HT1080 (cell line): ENCODE results near the gene CCDC40. TPM values are rescaled to one million over a fixed set of nuclear protein-coding genes. Genes with fewer than 3 reads are reported as not detected.
"Not testable (repeated sequence)": the region's sequence is repeated elsewhere in the genome, so short reads cannot be mapped to it uniquely, and the experiment has no call there.

ENCODE experiments used
- DNase-seq: peaks from one replicate; pipeline ENCODE4 v3.0.0-alpha.2; 2015; ENCODE audit warnings: low read depth
- polyA plus RNA-seq, 2 experiments: library from polyadenylated mRNA; depleted of rRNA; stranded (reverse); fragments of >200 nt; gene quantifications; 2 replicates each; pipeline ENCODE4 v1.2.3, GENCODE V29; 2015
- total RNA-seq: library from RNA; depleted of rRNA; stranded (reverse); fragments of >200 nt; shearing (Covaris generic); gene quantifications from 2 replicates; pipeline ENCODE4 v1.2.3, GENCODE V29; 2014; rRNA removed

The CCDC40 gene, protein sequence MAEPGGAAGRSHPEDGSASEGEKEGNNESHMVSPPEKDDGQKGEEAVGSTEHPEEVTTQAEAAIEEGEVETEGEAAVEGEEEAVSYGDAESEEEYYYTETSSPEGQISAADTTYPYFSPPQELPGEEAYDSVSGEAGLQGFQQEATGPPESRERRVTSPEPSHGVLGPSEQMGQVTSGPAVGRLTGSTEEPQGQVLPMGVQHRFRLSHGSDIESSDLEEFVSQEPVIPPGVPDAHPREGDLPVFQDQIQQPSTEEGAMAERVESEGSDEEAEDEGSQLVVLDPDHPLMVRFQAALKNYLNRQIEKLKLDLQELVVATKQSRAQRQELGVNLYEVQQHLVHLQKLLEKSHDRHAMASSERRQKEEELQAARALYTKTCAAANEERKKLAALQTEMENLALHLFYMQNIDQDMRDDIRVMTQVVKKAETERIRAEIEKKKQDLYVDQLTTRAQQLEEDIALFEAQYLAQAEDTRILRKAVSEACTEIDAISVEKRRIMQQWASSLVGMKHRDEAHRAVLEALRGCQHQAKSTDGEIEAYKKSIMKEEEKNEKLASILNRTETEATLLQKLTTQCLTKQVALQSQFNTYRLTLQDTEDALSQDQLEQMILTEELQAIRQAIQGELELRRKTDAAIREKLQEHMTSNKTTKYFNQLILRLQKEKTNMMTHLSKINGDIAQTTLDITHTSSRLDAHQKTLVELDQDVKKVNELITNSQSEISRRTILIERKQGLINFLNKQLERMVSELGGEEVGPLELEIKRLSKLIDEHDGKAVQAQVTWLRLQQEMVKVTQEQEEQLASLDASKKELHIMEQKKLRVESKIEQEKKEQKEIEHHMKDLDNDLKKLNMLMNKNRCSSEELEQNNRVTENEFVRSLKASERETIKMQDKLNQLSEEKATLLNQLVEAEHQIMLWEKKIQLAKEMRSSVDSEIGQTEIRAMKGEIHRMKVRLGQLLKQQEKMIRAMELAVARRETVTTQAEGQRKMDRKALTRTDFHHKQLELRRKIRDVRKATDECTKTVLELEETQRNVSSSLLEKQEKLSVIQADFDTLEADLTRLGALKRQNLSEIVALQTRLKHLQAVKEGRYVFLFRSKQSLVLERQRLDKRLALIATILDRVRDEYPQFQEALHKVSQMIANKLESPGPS
- 0.27 and 2.0 TPM in 2 replicates for total RNA-seq
- 2.1 and 2.4 TPM in 2 replicates for polyA plus RNA-seq (2015; cell fraction: cytosol; rRNA removed)
- 2.0 and 6.1 TPM in 2 replicates for polyA plus RNA-seq (2015; cell fraction: nucleus; rRNA removed)

DNA sequence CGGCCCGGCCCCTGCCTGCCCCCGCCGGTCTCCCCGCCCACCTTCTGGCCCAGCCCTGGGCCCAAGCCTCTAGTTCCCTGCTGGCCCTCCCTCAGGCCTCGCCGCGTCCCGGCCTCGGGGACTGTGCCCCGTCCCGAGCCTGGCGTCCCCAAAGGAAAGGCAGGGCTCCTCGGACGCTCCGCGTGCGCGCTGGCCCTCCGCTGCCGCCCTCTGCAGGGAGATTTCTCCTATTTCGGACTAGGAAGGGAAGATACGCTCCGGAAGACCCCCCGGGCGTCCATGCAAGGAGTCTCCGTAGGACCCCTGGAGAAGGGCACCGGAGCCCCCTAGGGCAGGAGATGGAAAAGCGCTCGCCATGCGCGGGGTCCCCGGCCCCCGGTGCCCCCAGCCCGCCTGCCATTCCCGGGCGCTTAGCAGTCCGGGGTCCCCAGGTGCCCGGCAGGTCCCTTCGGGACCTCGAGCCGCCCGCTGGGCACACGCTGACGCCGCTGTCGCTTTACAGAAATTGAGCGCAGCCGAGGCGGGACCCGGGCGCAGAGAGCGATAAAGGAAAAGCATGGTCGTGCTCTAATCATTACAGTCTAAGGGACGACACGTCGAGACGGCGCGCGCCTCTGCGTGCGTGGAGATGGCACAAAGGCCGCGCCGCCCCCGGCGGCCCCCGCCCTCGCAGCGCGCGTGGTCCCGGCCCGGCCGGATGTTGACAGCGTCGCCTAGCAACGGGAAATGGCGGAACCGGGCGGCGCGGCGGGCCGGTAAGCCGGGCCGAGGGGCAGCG is at the start of gene CCDC40:
Gene CCDC40, plus strand, starts transcription at position 706 of the 778 bp plus-strand sequence. Its CDS starts 21 bp downstream, at position 727.
- DNase-seq = peak; percentile 56

DNA sequence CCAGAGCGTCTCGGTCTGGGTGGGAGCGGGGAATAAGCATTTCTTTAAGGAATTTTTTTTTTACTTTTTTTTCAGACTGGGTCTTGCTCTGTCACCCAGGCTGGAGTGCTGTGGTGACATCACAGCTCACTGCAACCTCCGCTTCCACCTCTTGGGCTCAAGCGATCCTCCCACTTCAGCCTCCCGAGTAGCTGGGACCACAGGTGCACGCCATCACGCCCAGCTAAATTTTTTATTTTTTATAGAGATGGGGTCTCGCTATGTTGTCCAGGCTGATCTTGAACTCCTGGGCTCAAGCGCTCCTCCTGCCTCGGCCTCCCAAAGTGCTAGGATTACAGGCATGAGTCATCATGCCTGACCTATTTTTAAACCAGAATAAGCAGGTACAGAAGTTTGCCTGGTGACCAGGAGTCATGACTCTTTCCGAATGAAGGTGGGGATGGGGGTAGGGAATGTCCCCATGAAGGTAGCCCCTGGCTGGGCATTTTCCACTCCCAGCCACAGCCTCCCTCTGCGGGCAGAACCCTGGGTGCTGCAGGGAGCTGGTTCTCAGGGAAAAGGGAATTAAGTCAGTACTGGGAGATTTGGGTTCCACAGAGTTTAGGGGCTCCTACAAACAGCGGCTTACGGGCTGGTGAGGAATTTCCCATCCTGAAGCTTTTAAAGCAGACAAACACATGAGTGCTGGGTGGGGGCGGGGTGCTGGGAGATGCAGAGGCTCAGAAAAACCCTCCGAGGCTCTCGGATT is 49.1 kb upstream of the CCDC40 start:
- DNase-seq = peak; percentile 33

DNA sequence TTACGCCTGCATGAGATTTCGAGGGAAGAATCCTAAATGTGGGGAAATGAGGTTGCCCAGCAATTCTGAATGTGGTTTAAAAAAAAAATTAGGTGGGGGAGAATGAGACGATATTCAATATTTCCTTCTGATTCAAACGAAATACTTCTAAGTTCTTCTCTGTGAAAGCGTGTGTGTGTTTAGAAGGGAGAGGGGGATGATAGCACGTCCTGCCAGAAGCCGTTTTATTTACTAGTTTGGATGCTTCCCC is 48.6 kb upstream of the CCDC40 start:
- no peak for DNase-seq

DNA sequence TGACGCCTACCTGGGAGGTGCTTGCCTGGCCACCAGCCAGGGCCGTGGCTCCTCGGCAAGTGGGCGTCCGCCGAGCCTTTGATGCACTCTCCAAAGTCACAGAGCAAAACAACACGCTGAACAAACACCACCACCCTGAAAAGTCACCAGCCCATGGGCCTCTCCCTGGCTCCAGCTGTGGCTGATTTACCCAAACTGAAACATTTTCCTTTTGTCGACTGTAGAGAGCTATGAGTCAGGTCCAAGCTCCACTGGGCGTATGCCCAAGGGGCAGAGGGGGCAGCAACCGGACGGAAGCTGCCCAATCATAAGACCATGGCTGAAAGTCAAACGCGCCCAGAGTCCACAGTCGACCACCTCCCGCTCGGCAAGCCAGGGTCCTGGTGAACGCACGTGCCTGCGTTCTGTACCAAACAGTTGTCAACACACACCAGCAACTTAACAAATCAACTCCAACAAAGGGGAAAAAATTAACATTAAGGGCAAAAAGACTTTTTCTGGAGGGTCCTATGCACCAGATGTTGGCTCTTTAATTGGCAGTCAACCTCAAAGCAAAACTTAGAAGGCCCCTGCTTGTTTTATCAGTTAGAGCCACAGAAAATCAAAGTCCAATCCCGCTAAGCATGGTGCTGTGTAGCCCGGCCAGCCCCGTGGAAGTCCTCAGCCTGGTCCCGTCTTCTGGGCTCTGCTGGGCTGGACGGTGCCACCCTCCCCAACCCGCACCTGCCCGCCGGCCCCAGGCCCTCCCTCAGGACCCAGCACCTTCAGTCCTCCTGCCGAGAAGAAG is 48.1 kb upstream of the CCDC40 start:
- DNase-seq = peak; percentile 75

DNA sequence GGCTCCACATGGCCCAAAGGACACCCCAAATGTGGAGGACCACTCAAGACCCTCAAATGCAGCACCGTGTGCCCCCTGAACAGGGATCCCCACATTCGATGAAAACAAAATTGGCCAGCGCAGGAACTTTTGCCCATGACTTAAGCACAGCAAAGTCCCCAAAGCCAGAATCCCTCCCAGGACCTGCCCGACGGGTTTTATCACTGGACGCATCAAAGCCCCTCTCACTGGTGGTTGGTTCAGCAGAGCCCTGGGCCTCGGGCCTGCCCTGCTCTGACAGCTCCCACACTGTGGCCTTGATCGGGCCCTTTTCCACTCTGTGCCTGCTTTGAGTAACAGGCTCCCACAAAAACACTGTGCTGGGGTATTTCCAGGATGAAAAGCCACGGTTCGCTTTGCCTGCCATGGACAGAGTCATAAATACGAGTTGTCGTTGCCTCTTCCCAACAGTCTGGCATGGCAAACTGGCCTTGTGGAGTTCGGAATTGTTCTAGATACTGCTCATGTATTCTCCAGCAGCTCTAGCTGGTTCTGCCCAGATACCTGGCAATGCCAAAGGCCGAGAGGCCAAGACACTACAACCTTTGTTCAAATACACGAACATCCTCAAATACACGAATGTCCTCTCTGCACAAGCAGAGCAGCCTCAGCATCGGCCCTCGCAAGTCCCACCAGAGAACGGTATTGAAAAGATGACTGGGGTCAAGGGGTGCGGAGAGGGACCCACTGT is 47.2 kb upstream of the CCDC40 start:
- no peak for DNase-seq

DNA sequence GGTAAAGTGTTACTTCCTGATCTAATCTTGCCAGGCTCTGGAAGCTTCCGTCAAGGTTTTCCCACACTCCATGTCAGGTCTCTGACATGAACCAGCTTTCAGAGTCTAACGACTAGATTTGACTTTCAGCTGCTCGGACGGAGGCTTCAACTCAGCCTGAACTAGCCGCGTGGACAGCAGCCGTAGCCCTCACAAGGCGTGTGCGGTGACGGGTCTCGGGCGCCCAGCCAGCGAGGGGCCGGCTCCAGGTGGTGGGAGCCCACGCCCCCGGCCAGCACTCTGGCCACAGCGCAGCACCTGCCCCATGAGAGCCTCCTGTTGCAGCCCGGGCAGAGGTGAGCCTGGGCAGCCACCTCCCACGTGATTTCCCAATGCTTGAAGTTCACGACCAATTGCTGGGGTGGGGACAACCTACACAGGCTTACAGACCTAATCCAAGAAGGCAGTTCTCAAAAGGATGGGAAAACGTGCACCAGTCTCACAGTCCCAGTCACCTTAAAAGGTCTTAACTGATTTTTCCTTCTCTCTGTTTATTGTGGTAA is 46.3 kb upstream of the CCDC40 start:
- DNase-seq = no peak

DNA sequence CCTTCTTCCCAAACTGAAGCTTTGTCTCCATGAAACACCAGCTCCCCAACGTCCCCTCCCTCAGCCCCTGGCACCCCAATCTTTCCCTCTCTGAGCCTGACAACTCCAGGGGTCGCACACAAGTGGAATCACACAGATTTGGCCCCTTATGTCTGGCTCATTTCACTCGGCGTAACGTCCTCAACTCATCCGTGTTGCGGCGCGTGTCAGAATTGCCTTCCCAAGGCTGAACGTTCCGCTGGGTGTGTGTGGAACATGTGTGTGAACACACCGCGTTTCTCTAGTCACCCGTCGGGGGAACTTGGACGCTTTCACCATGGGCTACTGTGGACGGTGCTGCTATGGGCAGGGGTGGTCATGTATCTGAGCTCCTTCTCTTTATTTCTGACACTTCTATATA is 45.7 kb upstream of the CCDC40 start:
- DNase-seq = no peak

DNA sequence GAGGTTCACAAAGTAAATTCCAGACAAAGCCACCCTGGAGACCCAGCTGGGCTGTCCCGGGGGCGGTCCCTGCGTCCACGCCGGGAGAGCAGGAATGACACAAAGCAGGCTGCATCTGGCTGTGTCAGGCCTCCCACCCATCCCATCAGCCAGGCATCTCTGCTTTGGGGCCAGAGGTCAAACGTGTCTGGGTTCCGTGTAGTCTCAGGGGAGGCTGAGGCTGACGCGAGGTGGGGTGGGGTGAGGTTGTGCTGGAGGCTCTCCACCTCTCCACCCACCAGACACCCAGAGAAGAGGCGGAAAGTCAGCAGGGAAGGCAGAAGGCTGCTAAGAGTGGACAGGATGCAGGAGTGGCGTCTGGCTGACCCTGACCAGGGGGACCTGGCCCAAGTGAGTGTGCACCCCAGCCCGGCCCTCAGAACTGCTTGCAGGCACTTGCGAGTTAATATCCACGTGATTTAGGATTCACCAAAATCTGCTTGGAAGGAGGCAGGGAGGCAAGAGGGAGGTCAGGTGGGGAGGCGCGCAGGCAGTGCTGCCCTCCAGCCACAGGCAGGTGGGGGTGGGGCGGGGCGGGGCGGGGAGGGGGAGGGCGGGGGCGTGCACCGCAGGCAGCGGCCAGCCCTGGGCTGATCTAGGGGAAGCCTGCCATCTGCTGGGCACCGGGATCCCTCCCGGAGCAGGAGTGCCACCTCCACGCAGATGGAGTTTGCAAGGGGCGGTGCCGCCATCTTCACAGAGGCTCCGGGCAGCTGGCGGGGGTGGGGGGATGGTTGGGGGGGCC is 45.1 kb upstream of the CCDC40 start:
- DNase-seq = peak; percentile 47

DNA sequence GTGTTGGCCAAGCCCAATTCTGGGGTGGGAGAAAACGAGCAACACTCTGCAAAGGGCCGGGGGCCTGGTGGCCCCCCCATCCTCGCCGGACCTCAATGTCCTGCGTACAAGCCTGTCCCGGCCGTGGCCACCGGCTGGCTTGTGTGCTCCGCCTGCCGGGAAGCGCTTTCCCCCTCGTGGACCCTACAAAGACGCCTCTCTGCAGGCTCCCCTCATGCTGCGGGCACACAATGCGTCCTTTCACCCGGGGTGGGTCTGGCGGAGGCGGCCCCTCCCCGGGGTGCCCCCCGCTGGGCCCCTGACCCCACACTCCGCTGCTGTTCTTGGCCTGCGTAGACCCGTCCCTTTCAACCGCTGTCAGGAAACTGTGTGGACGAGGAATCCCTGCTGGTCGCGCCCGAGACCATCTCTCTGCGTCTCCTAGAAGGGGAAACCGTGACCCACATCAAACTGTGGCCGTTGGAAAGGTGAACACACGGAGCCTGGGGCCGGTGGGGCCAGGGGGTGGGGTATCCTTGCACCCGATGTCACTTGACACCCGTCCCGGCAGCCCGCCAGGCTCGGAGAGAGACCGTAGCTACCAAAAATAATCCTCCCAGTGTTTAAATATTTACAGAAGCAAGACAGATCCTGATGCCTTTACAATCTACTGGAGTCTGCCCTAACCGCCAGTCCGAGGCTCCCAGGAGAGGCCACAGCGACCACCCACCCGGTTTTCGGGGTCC is 44.4 kb upstream of the CCDC40 start:
- no peak for DNase-seq

DNA sequence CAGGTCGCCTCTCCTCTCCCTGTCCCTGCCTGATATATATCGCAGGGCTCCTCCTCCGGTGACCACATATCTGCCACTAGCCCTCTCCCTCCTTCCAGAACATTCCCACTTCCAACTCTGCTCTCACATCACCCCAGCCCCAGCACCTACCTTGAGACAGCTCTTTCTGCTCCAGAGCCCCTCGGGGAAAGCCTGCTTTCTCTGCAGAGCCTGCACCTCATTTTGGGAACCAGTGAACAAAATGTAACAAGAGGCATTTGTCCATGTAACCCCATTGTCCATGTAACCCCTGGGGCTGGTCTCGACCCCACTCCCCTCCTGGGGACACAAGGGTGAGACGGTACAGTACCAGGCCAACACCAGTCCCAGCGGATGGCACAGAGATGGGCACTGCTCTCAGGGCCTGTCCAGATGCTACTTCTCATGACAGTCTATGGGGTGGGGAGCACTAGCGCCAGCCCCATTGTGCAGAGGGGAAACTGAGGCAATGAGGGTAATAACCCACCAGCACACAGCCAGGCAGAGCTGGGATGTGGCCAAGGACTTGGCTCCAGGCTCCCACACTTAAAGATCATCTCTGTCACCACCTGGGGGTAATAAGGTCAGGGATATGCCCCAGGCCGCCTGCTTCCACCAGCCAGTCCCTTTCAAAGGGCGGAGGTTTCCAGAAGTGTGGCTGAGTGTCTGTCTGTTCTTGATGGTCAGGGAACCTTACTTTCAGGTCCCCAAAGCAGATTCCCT is 43.6 kb upstream of the CCDC40 start:
- no peak for DNase-seq

DNA sequence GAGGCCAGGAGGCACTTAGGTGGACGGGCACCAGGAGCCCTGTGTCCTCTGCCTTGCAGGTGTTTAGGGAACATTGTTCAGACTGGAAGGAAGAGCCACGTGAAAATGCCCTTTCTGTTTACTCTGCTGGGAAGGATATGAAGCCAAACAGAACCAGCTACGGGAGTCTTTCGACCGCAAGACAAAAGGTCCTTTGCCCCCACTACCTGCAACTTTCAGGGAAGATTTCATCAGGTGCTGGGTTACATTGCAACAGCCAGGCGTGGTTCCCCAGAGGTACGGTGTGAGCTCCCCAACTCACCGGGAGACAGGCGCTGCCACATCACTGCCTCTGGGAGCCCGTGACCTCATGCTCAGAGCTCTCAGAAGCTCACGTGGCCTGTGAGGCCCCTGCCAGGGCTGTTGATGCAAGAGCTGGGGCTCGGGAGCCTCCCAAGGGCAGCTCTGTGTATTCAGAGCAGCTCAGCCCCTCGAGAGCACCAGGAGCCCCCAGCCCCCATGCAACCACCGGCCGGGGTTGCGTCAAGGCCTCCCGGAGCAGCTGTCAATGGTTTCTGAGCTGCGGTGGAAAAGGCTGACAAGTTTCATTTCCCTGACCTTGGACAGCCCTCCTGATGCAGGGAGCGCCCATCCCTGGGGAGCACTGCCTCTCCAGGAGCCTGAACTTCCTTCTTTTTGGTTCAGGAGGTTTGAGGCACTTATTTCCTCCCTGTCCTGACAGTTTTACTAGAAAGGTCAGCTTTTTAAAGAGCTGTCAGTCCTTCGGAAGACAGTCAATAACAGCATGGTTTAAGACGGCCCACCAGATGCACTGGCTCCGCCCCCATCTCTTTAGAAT is 42.8 kb upstream of the CCDC40 start:
- DNase-seq = no peak

DNA sequence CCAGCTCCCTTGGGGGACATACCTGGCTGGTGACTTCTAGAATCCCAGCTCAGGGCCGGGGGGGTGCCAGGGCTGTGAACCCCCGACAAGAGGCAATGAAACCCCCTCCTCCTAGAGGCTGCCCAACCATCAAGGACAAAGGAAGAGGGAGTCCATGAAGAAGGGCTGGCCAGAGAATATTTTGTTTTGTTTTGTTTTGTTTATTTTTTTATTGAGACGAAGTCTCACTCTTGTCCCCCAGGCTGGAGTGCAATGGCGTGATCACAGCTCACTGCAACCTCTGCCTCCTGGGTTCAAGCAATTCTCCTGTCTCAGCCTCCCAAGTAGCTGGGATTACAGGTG is 42.2 kb upstream of the CCDC40 start:
- DNase-seq = not testable (repeated sequence)

DNA sequence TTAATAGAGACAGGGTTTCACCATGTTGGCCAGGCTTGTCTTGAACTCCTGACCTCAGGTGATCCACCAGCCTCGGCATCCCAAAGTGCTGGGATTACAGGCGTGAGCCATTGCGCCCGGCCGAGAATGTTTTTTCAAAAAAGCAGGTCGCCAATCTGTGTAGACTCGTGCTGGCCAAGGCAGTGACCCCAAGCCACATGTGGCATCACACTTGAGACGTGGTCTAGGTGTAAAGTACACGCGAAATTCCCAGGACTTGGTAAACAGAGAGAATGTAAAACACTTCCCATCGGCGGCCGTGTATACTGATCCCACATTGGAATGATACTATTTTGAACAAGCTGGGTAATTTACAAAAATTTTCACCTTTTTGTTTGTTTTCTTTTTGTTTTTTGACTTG is 41.8 kb upstream of the CCDC40 start:
- DNase-seq = no peak

DNA sequence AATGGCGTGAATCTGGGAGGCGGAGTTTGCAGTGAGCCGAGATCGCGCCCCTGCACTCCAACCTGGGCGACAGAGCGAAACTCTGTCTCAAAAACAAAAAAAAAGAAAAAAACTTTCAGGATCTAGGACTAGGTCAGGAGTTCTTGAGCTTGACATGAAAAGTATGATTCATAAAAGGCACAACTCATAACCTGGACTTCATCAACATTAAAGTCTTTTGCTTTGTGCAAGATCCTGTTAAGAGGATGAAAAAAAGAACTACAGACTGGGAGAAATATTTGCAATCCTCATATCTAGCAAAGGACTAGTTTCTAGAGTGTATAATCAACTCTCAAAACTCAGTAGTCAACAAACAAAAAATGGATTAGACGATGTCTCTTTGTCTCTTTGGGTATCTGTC is 40.7 kb upstream of the CCDC40 start:
- DNase-seq = no peak

DNA sequence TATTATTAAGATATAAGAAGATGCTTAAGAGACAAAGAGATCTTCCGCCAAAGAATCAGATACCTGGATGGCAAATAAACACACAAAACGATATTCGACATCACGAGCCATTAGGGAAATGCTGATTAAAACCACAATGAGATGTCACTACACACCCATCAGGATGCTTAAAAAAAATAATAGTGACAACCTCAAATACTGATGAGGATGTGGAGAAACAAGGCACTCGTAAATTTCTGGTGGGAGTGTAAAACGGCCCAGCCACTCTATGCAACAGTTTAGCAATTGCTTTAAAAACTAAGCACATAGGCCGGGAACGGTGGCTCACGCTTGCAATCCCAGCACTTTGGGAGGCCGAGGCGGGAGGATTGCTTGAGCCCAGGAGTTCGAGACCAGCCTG is 40.2 kb upstream of the CCDC40 start:
- DNase-seq = no peak
